Omental fat pad (tissue), 4 donors: ENCODE data around the gene MAD2L2. TPM values are rescaled to one million over a fixed set of nuclear protein-coding genes. Genes with fewer than 3 reads are reported as not detected.

Experiments used
- ATAC-seq: fragments of 150-250 bp; one replicate; pipeline ENCODE4 v1.9.1; 2016; ENCODE audit warnings: mild to moderate bottlenecking, moderate library complexity; ENCODE audit not compliant: low FRiP score
- DNase-seq: peaks from one replicate; pipeline ENCODE4 v3.0.0-alpha.2; 2019; ENCODE audit warnings: low spot score
- CTCF ChIP-seq, 3 donors: fragments of 450-650 bp; IDR thresholded peaks; one replicate each; pipeline ENCODE4 v1.5.1; 2016 to 2017; ENCODE audit warnings: antibody characterized with exemption in 3 of 3, mild to moderate bottlenecking in 3 of 3, moderate library complexity in 2 of 3
- total RNA-seq, 4 donors: library from RNA; depleted of rRNA; stranded (reverse); fragments of >200 nt; gene quantifications; one replicate each; pipeline ENCODE4 v1.1.0, GENCODE V29; 2016

MAD2L2 gene
- total RNA-seq, 4 donors from 2014 or later: 20.2 to 41.3 (median 35.7) TPM

- TF ChIP-seq CTCF (IDR thresholded peaks at IDR 0.05): no peak
- DNase-seq: no peak
Measured at GRCh38 chr1:11704691-11705475, 23.9 kb upstream of the MAD2L2 start.

GRCh38 chr1:11704194-11704529, 23.2 kb upstream of the MAD2L2 start:
- ATAC-seq (no peak), DNase-seq (no peak)
- no peak for TF ChIP-seq CTCF (IDR thresholded peaks at IDR 0.05)

More at GRCh38 chr1:11704691-11705475, 23.9 kb upstream of the MAD2L2 start:
- no peak for ATAC-seq

GRCh38 chr1:11703357-11704193, 22.6 kb upstream of the MAD2L2 start:
- DNase-seq: no peak
- TF ChIP-seq CTCF (IDR thresholded peaks at IDR 0.05): no peak
- ATAC-seq: no peak

- DNase-seq (no peak), ATAC-seq (no peak)
- TF ChIP-seq CTCF (IDR thresholded peaks at IDR 0.05): no peak
Measured at GRCh38 chr1:11701981-11702803, 21.2 kb upstream of the MAD2L2 start.

GRCh38 chr1:11701551-11701961, 20.6 kb upstream of the MAD2L2 start:
- DNase-seq (no peak), ATAC-seq (peak; percentile 46)
- TF ChIP-seq CTCF (IDR thresholded peaks at IDR 0.05): no peak

- TF ChIP-seq CTCF (IDR thresholded peaks at IDR 0.05): no peak
- no peak for ATAC-seq
- no peak for DNase-seq
Measured at GRCh38 chr1:11700601-11701467, 19.9 kb upstream of the MAD2L2 start.
